Right lobe of liver (tissue), 6 donors: ENCODE data around the gene WBP2. TPM values are rescaled to one million over a fixed set of nuclear protein-coding genes. Genes with fewer than 3 reads are reported as not detected.

ENCODE experiments used
- ATAC-seq, 4 donors: fragments of 200-7000 bp; cut with Tn5 transposase; one replicate each; pipeline ENCODE4 v1.9.1; 2020; ENCODE audit warnings: mild to moderate bottlenecking in 4 of 4, moderate library complexity in 4 of 4
- DNase-seq, 3 donors: peaks; one replicate each; pipeline ENCODE4 v3.0.0-alpha.2; 2020
- H3K27ac ChIP-seq, 3 donors: fragments of 200-600 bp; one replicate each; pipeline ENCODE4 v1.8.0; 2022
- H3K27me3 ChIP-seq, 2 donors: fragments of 200-600 bp; one replicate each; pipeline ENCODE4 v1.8.0; 2022
- H3K36me3 ChIP-seq, 4 donors: fragments of 200-600 bp; sonication (generic) in 1 of 4; one replicate each; pipeline versions ENCODE4 v1.5.1 to v1.8.0; 2017 to 2022; ENCODE audit warnings: control low read depth in 1 of 4
- H3K4me1 ChIP-seq, 4 donors: fragments of 200-600 bp; sonication (generic) in 1 of 4; one replicate each; pipeline versions ENCODE4 v1.5.1 to v1.8.0; 2017 to 2022; ENCODE audit warnings: control low read depth in 1 of 4
- H3K4me3 ChIP-seq, 3 donors: fragments of 200-600 bp; one replicate each; pipeline ENCODE4 v1.8.0; 2022
- H3K9me3 ChIP-seq, 4 donors: fragments of 200-600 bp; sonication (generic) in 1 of 4; one replicate each; pipeline versions ENCODE4 v1.5.1 to v1.8.0; 2017 to 2022; ENCODE audit warnings: control low read depth in 1 of 4
- CTCF ChIP-seq, 4 donors: fragments of 200-600 bp in 3 of 4; fragments of 450-650 bp in 1 of 4; IDR thresholded peaks; one replicate each; pipeline versions ENCODE4 v1.5.1 to v1.8.0; 2016 to 2022; ENCODE audit warnings: antibody characterized with exemption in 4 of 4, mild to moderate bottlenecking in 2 of 4
- POLR2A ChIP-seq: fragments of 450-650 bp; IDR thresholded peaks from one replicate; pipeline ENCODE4 v1.6.1; 2017; ENCODE audit warnings: antibody characterized with exemption, mild to moderate bottlenecking
- WGBS: methylation state at CpG from one replicate; pipeline ENCODE4 v1.1.6; 2018; ENCODE audit warnings: low coverage, low lambda C conversion rate; ENCODE audit not compliant: insufficient coverage; ENCODE audit errors: missing lambda C conversion rate; 5-methylcytosine and 5-hydroxymethylcytosine counted together
- intact Hi-C, 2 donors: fragments of 100-400 bp; cut with DNase I; formaldehyde crosslinking; loops; one replicate each; pipeline versions ENCODE4 v1.11.2 to v1.14.1; 2022
- total RNA-seq, 6 experiments: library from RNA; depleted of rRNA in 2 of 6; stranded (reverse); fragments of >200 nt in 2 of 6; fragmentation: NEBNext Ultra II Directional in 3 of 6; extraction: Animal tissue kit (Norgen Biotek cat#: 25700) in 3 of 6; gene quantifications; one replicate each; pipeline versions ENCODE4 v1.1.0 to v1.2.4, GENCODE V29; 2016 to 2023
- donor health status: DM: no; HTN: yes; CAD: no.
- donor health status: DM: no; HTN: no; CAD: no.
- donor health status: DM: no; HTN: no; CAD: no.
- donor health status: DM: no; HTN: yes; CAD: no.
- donor health status: DM: no; HTN: yes; CAD: no.

The WBP2 gene
- total RNA-seq, 6 experiments from 2014 or later, result 57.5 to 99.2 (median 68.7) TPM

- Histone ChIP-seq H3K27me3 (no peaks in the 10 kb centered on the region), H3K4me1 (peaks cover 0 to 38% (median 9%) of the 10 kb centered on the region in 4 donors), H3K27ac (peak overlapping the region; percentile 67 to 89 (median 76)), H3K4me3 (peak overlapping the region; percentile 61 to 70 (median 66)), H3K36me3 (peaks cover 0 to 7% (median 0%) of the 10 kb centered on the region in 4 donors), H3K9me3 (no peaks in the 10 kb centered on the region)
- peak; percentile 81 to 88 (median 82) for DNase-seq
- peak; percentile 49 to 73 (median 64) for ATAC-seq
- 28% methylated on average over 3 of the region's 26 CpGs for WGBS
- TF ChIP-seq CTCF (IDR thresholded peaks at IDR 0.05), result no peak
- TF ChIP-seq POLR2A, result no peak
- intact Hi-C loops, result no loop called here
These were observed 21.2 kb upstream of the WBP2 start for GRCh38 chr17:75876190-75876937.

GRCh38 chr17:75875940-75876189 is 20.7 kb upstream of the WBP2 start:
- intact Hi-C loops, result no loop called here
- ATAC-seq (peak in 3 of 4 donors; percentile 19 to 52 (median 45)), DNase-seq (no peak)
- Histone ChIP-seq H3K36me3 (peaks cover 0 to 7% (median 0%) of the 10 kb centered on the region in 4 donors), H3K27ac (peak overlapping the region; percentile 67 to 89 (median 76)), H3K27me3 (no peaks in the 10 kb centered on the region), H3K9me3 (no peaks in the 10 kb centered on the region), H3K4me1 (peaks cover 0 to 38% (median 9%) of the 10 kb centered on the region in 4 donors), H3K4me3 (peak overlapping the region; percentile 61 to 70 (median 66))
- TF ChIP-seq CTCF (IDR thresholded peaks at IDR 0.05), result no peak
- peak; percentile 9 for TF ChIP-seq POLR2A
- 0% methylated on average over 1 of the region's 5 CpGs for WGBS

- H3K4me1 ChIP-seq, result peaks cover 0 to 38% (median 9%) of the 10 kb centered on the region in 4 donors
- WGBS, result 0% methylated on average over 1 of the region's 18 CpGs
- H3K4me3 ChIP-seq, result no peak overlapping the region
- no peaks in the 10 kb centered on the region for H3K27me3 ChIP-seq
- peaks cover 0 to 7% (median 0%) of the 10 kb centered on the region in 4 donors for H3K36me3 ChIP-seq
- ATAC-seq (no peak), DNase-seq (no peak)
- no peaks in the 10 kb centered on the region for H3K9me3 ChIP-seq
- H3K27ac ChIP-seq, result peak overlapping the region; percentile 67 to 89 (median 76)
- no peak for TF ChIP-seq CTCF (IDR thresholded peaks at IDR 0.05)
- TF ChIP-seq POLR2A, result no peak
- intact Hi-C loops, result no loop called here
These were observed 20.2 kb upstream of the WBP2 start for GRCh38 chr17:75875182-75875939.

- H3K4me1 ChIP-seq, result peaks cover 0 to 38% (median 9%) of the 10 kb centered on the region in 4 donors
- no peaks in the 10 kb centered on the region for H3K27me3 ChIP-seq
- intact Hi-C loops, result no loop called here
- H3K27ac ChIP-seq, result no peak overlapping the region
- ATAC-seq, result no peak
- H3K36me3 ChIP-seq, result peaks cover 0 to 7% (median 0%) of the 10 kb centered on the region in 4 donors
- 82% methylated on average over 6 of the region's 38 CpGs for WGBS
- no peak for DNase-seq
- no peaks in the 10 kb centered on the region for H3K9me3 ChIP-seq
- H3K4me3 ChIP-seq, result no peak overlapping the region
- TF ChIP-seq POLR2A (no peak), CTCF (IDR thresholded peaks at IDR 0.05) (no peak)
These were observed 19.4 kb upstream of the WBP2 start for GRCh38 chr17:75874323-75875181.
